HCT116 (cell line): Measurements from ENCODE around the gene C1QB.

ENCODE experiments used
- CTCF ChIP-seq, 3 experiments: fragments of 200-600 bp in 1 of 3; sonication (generic) in 1 of 3; IDR thresholded peaks in 2 of 3; conservative IDR thresholded peaks in 1 of 3; 2 replicates each; pipeline ENCODE4 v1.5.1; 2012 to 2017; ENCODE audit warnings: low read depth in 2 of 3, low read length in 2 of 3, antibody characterized with exemption in 1 of 3, borderline replicate concordance in 1 of 3, control low read depth in 1 of 3, mild to moderate bottlenecking in 1 of 3, mixed read lengths in 1 of 3, mixed run types in 1 of 3, moderate library complexity in 1 of 3; ENCODE audit not compliant: insufficient read depth in 1 of 3
- EGR1 ChIP-seq: IDR thresholded peaks from 2 replicates; pipeline ENCODE4 v1.6.1; 2012; ENCODE audit warnings: low read depth
- ELF1 ChIP-seq: IDR thresholded peaks from 2 replicates; pipeline ENCODE4 v1.6.1; 2012; ENCODE audit warnings: low read depth, borderline replicate concordance
- EZH2 ChIP-seq: fragments of 200-600 bp; sonication (generic); IDR thresholded peaks from 2 replicates; pipeline ENCODE4 v1.6.1; 2017; ENCODE audit warnings: antibody characterized with exemption, mixed run types
- EZH2phosphoT487 ChIP-seq: fragments of 200-600 bp; IDR thresholded peaks from 2 replicates; pipeline ENCODE4 v1.6.1; 2018; ENCODE audit warnings: antibody characterized with exemption, borderline replicate concordance
- JUND ChIP-seq: IDR thresholded peaks from 2 replicates; pipeline ENCODE4 v1.6.1; 2012
- MAX ChIP-seq: IDR thresholded peaks from 2 replicates; pipeline ENCODE4 v1.6.1; 2012
- POLR2A ChIP-seq: IDR thresholded peaks from 2 replicates; pipeline ENCODE4 v1.7.0; 2011; ENCODE audit warnings: borderline replicate concordance; ENCODE audit not compliant: insufficient read depth, insufficient read length; ENCODE audit errors: extremely low read depth
- POLR2AphosphoS5 ChIP-seq: IDR thresholded peaks from 2 replicates; pipeline ENCODE4 v1.6.1; 2011; ENCODE audit warnings: mild to moderate bottlenecking, low read depth, low read length, moderate library complexity
- RAD21 ChIP-seq: IDR thresholded peaks from 2 replicates; pipeline ENCODE4 v1.6.1; 2012; ENCODE audit warnings: low read depth, mild to moderate bottlenecking
- SP1 ChIP-seq: IDR thresholded peaks from 2 replicates; pipeline ENCODE4 v1.6.1; 2012; ENCODE audit warnings: low read depth
- SRF ChIP-seq: IDR thresholded peaks from 2 replicates; pipeline ENCODE4 v1.6.1; 2012; ENCODE audit warnings: low read depth
- TCF7L2 ChIP-seq: IDR thresholded peaks from 2 replicates; pipeline ENCODE4 v1.7.0; 2011; ENCODE audit warnings: borderline replicate concordance, inconsistent platforms; ENCODE audit not compliant: insufficient read depth, insufficient read length; ENCODE audit errors: extremely low read depth
- YY1 ChIP-seq: IDR thresholded peaks from 2 replicates; pipeline ENCODE4 v1.6.1; 2011; ENCODE audit warnings: low read length, low read depth, moderate library complexity, mild to moderate bottlenecking; ENCODE audit not compliant: insufficient replicate concordance; ENCODE audit errors: extremely low read depth

GRCh38 chr1:22683547-22683946 lies 30.5 kb downstream of the C1QB start:
- no peak for TF ChIP-seq MAX
- no peak for TF ChIP-seq CTCF (IDR thresholded peaks at IDR 0.05 in 2 of 3, conservative IDR thresholded peaks at IDR 0.05 in 1 of 3; ENCODE audit: borderline replicate concordance in 1 of 3, insufficient read depth in 1 of 3, low read depth in 2 of 3, low read length in 2 of 3)
- TF ChIP-seq YY1, result no peak
- no peak for TF ChIP-seq SP1
- TF ChIP-seq POLR2A, result no peak
- no peak for TF ChIP-seq EGR1
- TF ChIP-seq EZH2, result no peak
- no peak for TF ChIP-seq TCF7L2
- TF ChIP-seq SRF, result no peak
- TF ChIP-seq RAD21, result no peak
- TF ChIP-seq POLR2AphosphoS5, result no peak
- no peak for TF ChIP-seq JUND
- no peak for TF ChIP-seq EZH2phosphoT487
- no peak for TF ChIP-seq ELF1
